H9 (cell line): ENCODE measurements around the gene SUN1. TPM values are rescaled to one million over a fixed set of nuclear protein-coding genes. Genes with fewer than 3 reads are reported as not detected.
"Not testable (repeated sequence)": the region's sequence is repeated elsewhere in the genome, so short reads cannot be mapped to it uniquely, and the experiment has no call there.

ENCODE experiments used
- DNase-seq: peaks from one replicate; pipeline ENCODE4 v3.0.0-alpha.2; 2017
- H2AFZ ChIP-seq: one replicate; pipeline ENCODE4 v1.6.1; 2013; ENCODE audit warnings: mild to moderate bottlenecking, low read length, control low read depth, moderate library complexity
- H2AK5ac ChIP-seq: 2 replicates; pipeline ENCODE4 v1.6.1; 2013; ENCODE audit warnings: low read length, control low read depth, mixed read lengths; ENCODE audit not compliant: insufficient read length
- H2BK120ac ChIP-seq: one replicate; pipeline ENCODE4 v1.6.1; 2013; ENCODE audit warnings: low read depth, mild to moderate bottlenecking, low read length, control low read depth, inconsistent platforms; ENCODE audit not compliant: poor library complexity, severe bottlenecking
- H2BK12ac ChIP-seq: 2 replicates; pipeline ENCODE4 v1.6.1; 2013; ENCODE audit warnings: low read length, control low read depth, mixed read lengths, low read depth; ENCODE audit not compliant: insufficient read length
- H2BK15ac ChIP-seq: 2 replicates; pipeline ENCODE4 v1.6.1; 2013; ENCODE audit warnings: low read depth, low read length, control low read depth
- H2BK20ac ChIP-seq: one replicate; pipeline ENCODE4 v1.6.1; 2013; ENCODE audit warnings: low read depth, mild to moderate bottlenecking, low read length, control low read depth, inconsistent platforms; ENCODE audit not compliant: poor library complexity, severe bottlenecking
- H2BK5ac ChIP-seq: 2 replicates; pipeline ENCODE4 v1.6.1; 2013; ENCODE audit warnings: low read length, control low read depth, mixed read lengths; ENCODE audit not compliant: insufficient read length
- H3K14ac ChIP-seq: 2 replicates; pipeline ENCODE4 v1.6.1; 2013; ENCODE audit warnings: low read length, control low read depth; ENCODE audit not compliant: insufficient read depth
- H3K18ac ChIP-seq: 2 replicates; pipeline ENCODE4 v1.6.1; 2013; ENCODE audit warnings: low read depth, mild to moderate bottlenecking, mixed read lengths, low read length, control low read depth; ENCODE audit not compliant: insufficient read length
- H3K23ac ChIP-seq: 2 replicates; pipeline ENCODE4 v1.6.1; 2013; ENCODE audit warnings: low read length, control low read depth, mixed read lengths, low read depth; ENCODE audit not compliant: insufficient read length
- H3K23me2 ChIP-seq: 2 replicates; pipeline ENCODE4 v1.6.1; 2013; ENCODE audit warnings: low read depth, mild to moderate bottlenecking, mixed read lengths, low read length, control low read depth; ENCODE audit not compliant: insufficient read length, poor library complexity, severe bottlenecking
- H3K27ac ChIP-seq: 2 replicates; pipeline ENCODE4 v1.5.1; 2013; ENCODE audit warnings: low read length, control low read depth, mixed read lengths, low read depth; ENCODE audit not compliant: insufficient read length
- H3K27me3 ChIP-seq: 2 replicates; pipeline ENCODE4 v1.6.1; 2013; ENCODE audit warnings: low read length, control low read depth, inconsistent platforms; ENCODE audit not compliant: insufficient read depth
- H3K4ac ChIP-seq: 2 replicates; pipeline ENCODE4 v1.6.1; 2013; ENCODE audit warnings: low read depth, mild to moderate bottlenecking, control low read depth, inconsistent platforms, low read length, moderate library complexity
- H3K4me1 ChIP-seq: 2 replicates; pipeline ENCODE4 v1.6.1; 2013; ENCODE audit warnings: low read length, control low read depth, inconsistent platforms; ENCODE audit not compliant: insufficient read depth
- H3K4me2 ChIP-seq: 2 replicates; pipeline ENCODE4 v1.6.1; 2013; ENCODE audit warnings: low read length, control low read depth, mixed read lengths; ENCODE audit not compliant: insufficient read length, insufficient read depth
- H3K56ac ChIP-seq: 2 replicates; pipeline ENCODE4 v1.6.1; 2013; ENCODE audit warnings: low read depth, mild to moderate bottlenecking, mixed read lengths, low read length, control low read depth; ENCODE audit not compliant: insufficient read length
- H3K79me1 ChIP-seq: 2 replicates; pipeline ENCODE4 v1.6.1; 2013; ENCODE audit warnings: low read depth, mild to moderate bottlenecking, moderate library complexity, low read length, control low read depth, inconsistent platforms; ENCODE audit not compliant: insufficient read depth, poor library complexity, severe bottlenecking
- H3K79me2 ChIP-seq: 2 replicates; pipeline ENCODE4 v1.6.1; 2013; ENCODE audit warnings: low read length, control low read depth, inconsistent platforms; ENCODE audit not compliant: insufficient read depth
- H3K9ac ChIP-seq: 2 replicates; pipeline ENCODE4 v1.6.1; 2013; ENCODE audit warnings: low read length, control low read depth, mixed read lengths; ENCODE audit not compliant: insufficient read length; ENCODE audit errors: extremely low read depth
- H3K9me3 ChIP-seq: one replicate; pipeline ENCODE4 v1.6.1; 2013; ENCODE audit warnings: low read depth, low read length, inconsistent platforms; ENCODE audit not compliant: control insufficient read depth
- H3T11ph ChIP-seq: one replicate; pipeline ENCODE4 v1.6.1; 2013; ENCODE audit warnings: mild to moderate bottlenecking, low read length, control low read depth, inconsistent platforms
- H4K20me1 ChIP-seq: one replicate; pipeline ENCODE4 v1.6.1; 2013; ENCODE audit not compliant: control insufficient read depth, insufficient read length, insufficient read depth
- H4K5ac ChIP-seq: 2 replicates; pipeline ENCODE4 v1.6.1; 2013; ENCODE audit warnings: low read depth, mild to moderate bottlenecking, mixed read lengths, low read length, control low read depth; ENCODE audit not compliant: insufficient read length
- H4K8ac ChIP-seq: replicated peaks from 2 replicates; pipeline ENCODE4 v1.6.1; 2013; ENCODE audit warnings: low read length, control low read depth, mixed read lengths, low read depth; ENCODE audit not compliant: insufficient read length
- H4K91ac ChIP-seq: 2 replicates; pipeline ENCODE4 v1.6.1; 2013; ENCODE audit warnings: low read depth, mild to moderate bottlenecking, moderate library complexity, mixed read lengths, low read length, control low read depth; ENCODE audit not compliant: insufficient read length
- H3K27ac Mint-ChIP-seq, 3 experiments: 2 replicates in 2 of 3; 3 replicates in 1 of 3; pipeline ENCODE4 v1.8.0; 2020 to 2021; ENCODE audit warnings: mixed read lengths in 3 of 3, mild to moderate bottlenecking in 1 of 3, moderate library complexity in 1 of 3
- H3K27me3 Mint-ChIP-seq: 2 replicates; pipeline ENCODE4 v1.8.0; 2021; ENCODE audit warnings: low read depth, mild to moderate bottlenecking, moderate library complexity, mixed read lengths
- H3K36me3 Mint-ChIP-seq, 3 experiments: 2 replicates in 2 of 3; 3 replicates in 1 of 3; pipeline ENCODE4 v1.8.0; 2020 to 2021; ENCODE audit warnings: low read depth in 3 of 3, mixed read lengths in 3 of 3; ENCODE audit not compliant: insufficient read depth in 1 of 3
- H3K4me1 Mint-ChIP-seq, 2 experiments: 2 replicates each; pipeline ENCODE4 v1.8.0; 2020; ENCODE audit warnings: mixed read lengths in 2 of 2
- H3K4me3 Mint-ChIP-seq, 2 experiments: 2 replicates in 1 of 2; 3 replicates in 1 of 2; pipeline ENCODE4 v1.8.0; 2020 to 2021; ENCODE audit warnings: mild to moderate bottlenecking in 2 of 2, mixed read lengths in 2 of 2, moderate library complexity in 1 of 2
- H3K9me3 Mint-ChIP-seq, 2 experiments: 2 replicates in 1 of 2; 3 replicates in 1 of 2; pipeline ENCODE4 v1.8.0; 2020; ENCODE audit warnings: mild to moderate bottlenecking in 2 of 2, mixed read lengths in 2 of 2, moderate library complexity in 1 of 2
- WGBS: extraction: QIAGEN DNeasy Blood & Tissue Kit; methylation state at CpG from one replicate; pipeline ENCODE4 v1.1.7; 2013; ENCODE audit warnings: missing lambda C conversion rate, low lambda C conversion rate, mixed read lengths; ENCODE audit not compliant: insufficient read length; ENCODE audit errors: extremely low coverage; 5-methylcytosine and 5-hydroxymethylcytosine counted together
- total RNA-seq: library from RNA; stranded (reverse); gene quantifications from 2 replicates; pipeline ENCODE4 v1.2.1, GENCODE V29; 2021

Gene SUN1
- total RNA-seq, 1 experiment from 2014 or later = 118 TPM

GRCh38 chr7:847728-848127, 15.5 kb downstream of the SUN1 start:
- not testable (repeated sequence) for H3K27me3 Mint-ChIP-seq, H3K18ac ChIP-seq, H2BK120ac ChIP-seq, H3K27ac Mint-ChIP-seq, H3K79me1 ChIP-seq, H2BK15ac ChIP-seq, H3K27me3 ChIP-seq, H2BK20ac ChIP-seq, H3K23me2 ChIP-seq, H2AK5ac ChIP-seq, H4K8ac ChIP-seq, H3K27ac ChIP-seq, H3K14ac ChIP-seq, H3K79me2 ChIP-seq, H3K56ac ChIP-seq, H4K20me1 ChIP-seq, H2BK5ac ChIP-seq, H3K4me1 ChIP-seq, H2AFZ ChIP-seq, H3K4ac ChIP-seq, H3K9ac ChIP-seq, H3K23ac ChIP-seq, H3K9me3 ChIP-seq, H4K91ac ChIP-seq, H3K9me3 Mint-ChIP-seq, H3K4me3 Mint-ChIP-seq, H3K4me1 Mint-ChIP-seq, H3T11ph ChIP-seq, DNase-seq, H2BK12ac ChIP-seq, H3K4me2 ChIP-seq, H4K5ac ChIP-seq
- no CpG with 5 or more reads among the region's 28 CpGs for WGBS
- H3K36me3 Mint-ChIP-seq = peaks cover 59 to 88% (median 75%) of the 10 kb centered on the region in 3 experiments
